ENCODE measurements around the gene ZHX3. TPM values are rescaled to one million over a fixed set of nuclear protein-coding genes. Genes with fewer than 3 reads are reported as not detected.

ZHX3 gene
- total RNA-seq, 1 experiment from 2014 or later = 21.5 TPM

- no peaks in the 10 kb centered on the region for H3F3A ChIP-seq (ENCODE audit: insufficient read depth, low read depth)
- H3K9me2 ChIP-seq (ENCODE audit: insufficient read depth) = no peaks in the 10 kb centered on the region
- H3K4me2 ChIP-seq = no peak overlapping the region
- no peaks in the 10 kb centered on the region for H3K36me3 ChIP-seq (ENCODE audit: low read depth)
- intact Hi-C loops (cut with micrococcal nuclease; ENCODE audit: unreplicated experiment) = no loop called here
- no peak overlapping the region for H2AFZ ChIP-seq
- H3K4me3 ChIP-seq = no peak overlapping the region
- POLR2A ChIA-PET (ENCODE audit: unreplicated experiment) = no interaction called here
- TF ChIP-seq CTCF (conservative IDR thresholded peaks at IDR 0.05) (no peak), EZH2 (IDR thresholded peaks at IDR 0.05; ENCODE audit: low read depth) (no peak)
- H3K27me3 ChIP-seq (ENCODE audit: insufficient read depth, low read depth) = no peaks in the 10 kb centered on the region
- CTCF ChIA-PET = interaction anchor here (0.6 kb wide), 1 partner anchor 551 kb away, joined by 3 read pairs; no protein-coding TSS in a partner anchor
- no peaks in the 10 kb centered on the region for H3K9me3 ChIP-seq (ENCODE audit: insufficient read depth, low read depth)
- no peaks in the 10 kb centered on the region for H4K20me1 ChIP-seq (ENCODE audit: insufficient read depth)
- H3K79me2 ChIP-seq (ENCODE audit: low read depth) = no peaks in the 10 kb centered on the region
- BruUV-seq (replicated peaks) = no TSS peak
- no peak for DNase-seq
- H3K27ac ChIP-seq = no peak overlapping the region
- no peaks in the 10 kb centered on the region for H3K4me1 ChIP-seq (replicated peaks; ENCODE audit: insufficient read depth)
Measured at GRCh38 chr20:41183391-41183790, 134.1 kb downstream of the ZHX3 start.

GRCh38 chr20:41182296-41183212 is 135.0 kb downstream of the ZHX3 start:
- ChIA-PET CTCF (no interaction called here), POLR2A (ENCODE audit: unreplicated experiment) (no interaction called here)
- Histone ChIP-seq H3K36me3 (ENCODE audit: low read depth) (no peaks in the 10 kb centered on the region), H3K4me2 (no peak overlapping the region), H3K27ac (no peak overlapping the region), H3K4me1 (replicated peaks; ENCODE audit: insufficient read depth) (peaks cover 5% of the 10 kb centered on the region), H3K9me2 (ENCODE audit: insufficient read depth) (no peaks in the 10 kb centered on the region), H3F3A (ENCODE audit: insufficient read depth, low read depth) (no peaks in the 10 kb centered on the region), H4K20me1 (ENCODE audit: insufficient read depth) (no peaks in the 10 kb centered on the region), H2AFZ (no peak overlapping the region), H3K4me3 (no peak overlapping the region), H3K79me2 (ENCODE audit: low read depth) (no peaks in the 10 kb centered on the region), H3K9me3 (ENCODE audit: insufficient read depth, low read depth) (no peaks in the 10 kb centered on the region), H3K27me3 (ENCODE audit: insufficient read depth, low read depth) (no peaks in the 10 kb centered on the region)
- TF ChIP-seq EZH2 (IDR thresholded peaks at IDR 0.05; ENCODE audit: low read depth) = no peak
- TF ChIP-seq CTCF (conservative IDR thresholded peaks at IDR 0.05) = no peak
- DNase-seq = no peak
- BruUV-seq (replicated peaks) = no TSS peak
- intact Hi-C loops (cut with micrococcal nuclease; ENCODE audit: unreplicated experiment) = no loop called here

GRCh38 chr20:41181567-41181966 is 136.0 kb downstream of the ZHX3 start:
- Histone ChIP-seq H3F3A (ENCODE audit: insufficient read depth, low read depth) (no peaks in the 10 kb centered on the region), H3K4me3 (no peak overlapping the region), H3K27me3 (ENCODE audit: insufficient read depth, low read depth) (no peaks in the 10 kb centered on the region), H3K9me3 (ENCODE audit: insufficient read depth, low read depth) (no peaks in the 10 kb centered on the region), H3K36me3 (ENCODE audit: low read depth) (no peaks in the 10 kb centered on the region), H3K4me1 (replicated peaks; ENCODE audit: insufficient read depth) (peaks cover 11% of the 10 kb centered on the region), H2AFZ (no peak overlapping the region), H3K4me2 (no peak overlapping the region), H3K27ac (no peak overlapping the region), H4K20me1 (ENCODE audit: insufficient read depth) (no peaks in the 10 kb centered on the region), H3K79me2 (ENCODE audit: low read depth) (no peaks in the 10 kb centered on the region), H3K9me2 (ENCODE audit: insufficient read depth) (no peaks in the 10 kb centered on the region)
- ChIA-PET CTCF (no interaction called here), POLR2A (ENCODE audit: unreplicated experiment) (no interaction called here)
- no peak for DNase-seq
- no peak for TF ChIP-seq EZH2 (IDR thresholded peaks at IDR 0.05; ENCODE audit: low read depth)
- no peak for TF ChIP-seq CTCF (conservative IDR thresholded peaks at IDR 0.05)
- BruUV-seq (replicated peaks) = no TSS peak
- intact Hi-C loops (cut with micrococcal nuclease; ENCODE audit: unreplicated experiment) = no loop called here

Measured in PC-9 (cell line).